Measurements from ENCODE around the gene MIPEP.

The MIPEP gene

GRCh38 chr13:23855360-23855759, 33.8 kb downstream of the MIPEP start:
- H3K9me3 ChIP-seq (ENCODE audit: control extremely low read depth in 1 of 5, control insufficient read depth in 4 of 5, insufficient read depth in 2 of 5, low read depth in 1 of 5, low read length in 4 of 5), result no peaks in the 10 kb centered on the region
- ChIA-PET CTCF (interaction anchor here (1.1 to 1.9 kb wide), 2 partner anchors 13 to 45 kb away, joined by 3 to 5 read pairs; no protein-coding TSS in a partner anchor), POLR2A (no interaction called here)
- peaks cover 0 to 4% (median 1%) of the 10 kb centered on the region in 4 experiments for H3K36me3 ChIP-seq (ENCODE audit: control insufficient read depth in 4 of 4, insufficient read depth in 4 of 4, low read length in 3 of 4)
- 100% methylated on average over 1 of the region's 3 CpGs for WGBS (ENCODE audit: insufficient coverage)
- no peaks in the 10 kb centered on the region for H3K27me3 ChIP-seq (replicated peaks in 2 of 5; ENCODE audit: control insufficient read depth in 4 of 5, insufficient read depth in 5 of 5, low read length in 4 of 5)
- DNase-seq, result no peak
- no peak overlapping the region for H3K27ac ChIP-seq (ENCODE audit: insufficient read depth in 1 of 2, low read depth in 1 of 2, low read length in 2 of 2, poor library complexity in 1 of 2, severe bottlenecking in 2 of 2)
- no peaks in the 10 kb centered on the region for H3K4me1 ChIP-seq (ENCODE audit: control extremely low read depth in 1 of 4, control insufficient read depth in 4 of 4, insufficient read depth in 4 of 4, low read length in 3 of 4)
- H3K4me3 ChIP-seq (ENCODE audit: control insufficient read depth in 1 of 7, extremely low read depth in 1 of 7, insufficient read depth in 4 of 7, low read depth in 2 of 7, low read length in 6 of 7), result no peak overlapping the region

- no peak overlapping the region for H3K4me3 ChIP-seq (ENCODE audit: control insufficient read depth in 1 of 7, extremely low read depth in 1 of 7, insufficient read depth in 4 of 7, low read depth in 2 of 7, low read length in 6 of 7)
- no peaks in the 10 kb centered on the region for H3K9me3 ChIP-seq (ENCODE audit: control extremely low read depth in 1 of 5, control insufficient read depth in 4 of 5, insufficient read depth in 2 of 5, low read depth in 1 of 5, low read length in 4 of 5)
- DNase-seq, result no peak
- peaks cover 0 to 4% (median 0%) of the 10 kb centered on the region in 4 experiments for H3K36me3 ChIP-seq (ENCODE audit: control insufficient read depth in 4 of 4, insufficient read depth in 4 of 4, low read length in 3 of 4)
- WGBS (ENCODE audit: insufficient coverage), result 100% methylated on average over 1 of the region's 2 CpGs
- POLR2A ChIA-PET, result no interaction called here
- H3K27me3 ChIP-seq (replicated peaks in 2 of 5; ENCODE audit: control insufficient read depth in 4 of 5, insufficient read depth in 5 of 5, low read length in 4 of 5), result no peaks in the 10 kb centered on the region
- no peak overlapping the region for H3K27ac ChIP-seq (ENCODE audit: insufficient read depth in 1 of 2, low read depth in 1 of 2, low read length in 2 of 2, poor library complexity in 1 of 2, severe bottlenecking in 2 of 2)
- H3K4me1 ChIP-seq (ENCODE audit: control extremely low read depth in 1 of 4, control insufficient read depth in 4 of 4, insufficient read depth in 4 of 4, low read length in 3 of 4), result peaks cover 0 to 20% (median 16%) of the 10 kb centered on the region in 4 experiments
- CTCF ChIA-PET, result interaction anchor here (0.7 to 1.4 kb wide), 2 partner anchors 40 to 129 kb away, joined by 3 to 4 read pairs; no protein-coding TSS in a partner anchor
Observed at GRCh38 chr13:23852351-23852750, 36.8 kb downstream of the MIPEP start.

GRCh38 chr13:23851106-23851505, 38.1 kb downstream of the MIPEP start:
- Histone ChIP-seq H3K27me3 (replicated peaks in 2 of 5; ENCODE audit: control insufficient read depth in 4 of 5, insufficient read depth in 5 of 5, low read length in 4 of 5) (no peaks in the 10 kb centered on the region), H3K4me1 (ENCODE audit: control extremely low read depth in 1 of 4, control insufficient read depth in 4 of 4, insufficient read depth in 4 of 4, low read length in 3 of 4) (peaks cover 0 to 26% (median 19%) of the 10 kb centered on the region in 4 experiments), H3K36me3 (ENCODE audit: control insufficient read depth in 4 of 4, insufficient read depth in 4 of 4, low read length in 3 of 4) (no peaks in the 10 kb centered on the region), H3K4me3 (ENCODE audit: control insufficient read depth in 1 of 7, extremely low read depth in 1 of 7, insufficient read depth in 4 of 7, low read depth in 2 of 7, low read length in 6 of 7) (no peak overlapping the region), H3K9me3 (ENCODE audit: control extremely low read depth in 1 of 5, control insufficient read depth in 4 of 5, insufficient read depth in 2 of 5, low read depth in 1 of 5, low read length in 4 of 5) (no peaks in the 10 kb centered on the region), H3K27ac (ENCODE audit: insufficient read depth in 1 of 2, low read depth in 1 of 2, low read length in 2 of 2, poor library complexity in 1 of 2, severe bottlenecking in 2 of 2) (no peak overlapping the region)
- DNase-seq, result no peak
- CTCF ChIA-PET, result interaction anchor here (1.0 kb wide), 1 partner anchor 339 kb away, joined by 3 read pairs; no protein-coding TSS in a partner anchor
- POLR2A ChIA-PET, result no interaction called here
- WGBS (ENCODE audit: insufficient coverage), result 100% methylated on average over 1 of the region's 2 CpGs

GRCh38 chr13:23850134-23850533, 39.1 kb downstream of the MIPEP start:
- POLR2A ChIA-PET, result no interaction called here
- no CpG with 5 or more reads among the region's 1 CpG for WGBS (ENCODE audit: insufficient coverage)
- no peaks in the 10 kb centered on the region for H3K27me3 ChIP-seq (replicated peaks in 2 of 5; ENCODE audit: control insufficient read depth in 4 of 5, insufficient read depth in 5 of 5, low read length in 4 of 5)
- no peaks in the 10 kb centered on the region for H3K36me3 ChIP-seq (ENCODE audit: control insufficient read depth in 4 of 4, insufficient read depth in 4 of 4, low read length in 3 of 4)
- peaks cover 0 to 26% (median 19%) of the 10 kb centered on the region in 4 experiments for H3K4me1 ChIP-seq (ENCODE audit: control extremely low read depth in 1 of 4, control insufficient read depth in 4 of 4, insufficient read depth in 4 of 4, low read length in 3 of 4)
- DNase-seq, result no peak
- H3K27ac ChIP-seq (ENCODE audit: insufficient read depth in 1 of 2, low read depth in 1 of 2, low read length in 2 of 2, poor library complexity in 1 of 2, severe bottlenecking in 2 of 2), result no peak overlapping the region
- CTCF ChIA-PET, result interaction anchor here (1.0 kb wide), 1 partner anchor 338 kb away, joined by 3 read pairs; no protein-coding TSS in a partner anchor
- H3K4me3 ChIP-seq (ENCODE audit: control insufficient read depth in 1 of 7, extremely low read depth in 1 of 7, insufficient read depth in 4 of 7, low read depth in 2 of 7, low read length in 6 of 7), result no peak overlapping the region
- H3K9me3 ChIP-seq (ENCODE audit: control extremely low read depth in 1 of 5, control insufficient read depth in 4 of 5, insufficient read depth in 2 of 5, low read depth in 1 of 5, low read length in 4 of 5), result no peaks in the 10 kb centered on the region

DNA sequence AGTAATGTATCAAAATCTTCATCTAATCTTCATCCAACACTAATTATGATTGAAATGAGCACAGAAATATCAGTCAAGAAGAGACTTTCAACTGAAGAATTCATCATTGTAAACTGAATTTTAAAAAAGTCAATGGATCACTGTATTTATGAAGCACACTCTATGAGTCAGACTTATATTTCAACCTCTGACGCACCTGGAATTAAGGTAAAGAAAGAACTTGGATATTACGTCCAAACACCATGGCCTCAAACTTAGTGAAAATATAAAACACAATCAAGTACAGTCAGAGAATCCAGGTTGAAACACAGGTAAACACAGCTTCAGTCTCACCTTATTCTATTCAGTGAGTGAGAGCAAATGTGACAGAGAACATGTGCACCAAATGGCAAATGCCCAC, 39.5 kb downstream of the MIPEP start:
- WGBS (ENCODE audit: insufficient coverage), result no CpG with 5 or more reads among the region's 2 CpGs
- H3K4me3 ChIP-seq (ENCODE audit: control insufficient read depth in 1 of 7, extremely low read depth in 1 of 7, insufficient read depth in 4 of 7, low read depth in 2 of 7, low read length in 6 of 7), result no peak overlapping the region
- ChIA-PET CTCF (no interaction called here), POLR2A (no interaction called here)
- H3K4me1 ChIP-seq (ENCODE audit: control extremely low read depth in 1 of 4, control insufficient read depth in 4 of 4, insufficient read depth in 4 of 4, low read length in 3 of 4), result peaks cover 0 to 26% (median 19%) of the 10 kb centered on the region in 4 experiments
- H3K9me3 ChIP-seq (ENCODE audit: control extremely low read depth in 1 of 5, control insufficient read depth in 4 of 5, insufficient read depth in 2 of 5, low read depth in 1 of 5, low read length in 4 of 5), result no peaks in the 10 kb centered on the region
- no peaks in the 10 kb centered on the region for H3K27me3 ChIP-seq (replicated peaks in 2 of 5; ENCODE audit: control insufficient read depth in 4 of 5, insufficient read depth in 5 of 5, low read length in 4 of 5)
- no peak for DNase-seq
- H3K36me3 ChIP-seq (ENCODE audit: control insufficient read depth in 4 of 4, insufficient read depth in 4 of 4, low read length in 3 of 4), result no peaks in the 10 kb centered on the region
- H3K27ac ChIP-seq (ENCODE audit: insufficient read depth in 1 of 2, low read depth in 1 of 2, low read length in 2 of 2, poor library complexity in 1 of 2, severe bottlenecking in 2 of 2), result no peak overlapping the region

GRCh38 chr13:23848646-23849141, 40.5 kb downstream of the MIPEP start:
- ChIA-PET CTCF (interaction anchor here (1.1 to 1.5 kb wide), 2 partner anchors 11 to 16 kb away, joined by 3 read pairs; no protein-coding TSS in a partner anchor), POLR2A (no interaction called here)
- WGBS (ENCODE audit: insufficient coverage), result 42% methylated on average over 6 of the region's 8 CpGs
- Histone ChIP-seq H3K27ac (ENCODE audit: insufficient read depth in 1 of 2, low read depth in 1 of 2, low read length in 2 of 2, poor library complexity in 1 of 2, severe bottlenecking in 2 of 2) (no peak overlapping the region), H3K4me3 (ENCODE audit: control insufficient read depth in 1 of 7, extremely low read depth in 1 of 7, insufficient read depth in 4 of 7, low read depth in 2 of 7, low read length in 6 of 7) (no peak overlapping the region), H3K9me3 (ENCODE audit: control extremely low read depth in 1 of 5, control insufficient read depth in 4 of 5, insufficient read depth in 2 of 5, low read depth in 1 of 5, low read length in 4 of 5) (no peaks in the 10 kb centered on the region), H3K27me3 (replicated peaks in 2 of 5; ENCODE audit: control insufficient read depth in 4 of 5, insufficient read depth in 5 of 5, low read length in 4 of 5) (no peaks in the 10 kb centered on the region), H3K36me3 (ENCODE audit: control insufficient read depth in 4 of 4, insufficient read depth in 4 of 4, low read length in 3 of 4) (no peaks in the 10 kb centered on the region), H3K4me1 (ENCODE audit: control extremely low read depth in 1 of 4, control insufficient read depth in 4 of 4, insufficient read depth in 4 of 4, low read length in 3 of 4) (peaks cover 0 to 33% (median 24%) of the 10 kb centered on the region in 4 experiments)
- peak in 1 of 3 donors; percentile 59 for DNase-seq

DNA sequence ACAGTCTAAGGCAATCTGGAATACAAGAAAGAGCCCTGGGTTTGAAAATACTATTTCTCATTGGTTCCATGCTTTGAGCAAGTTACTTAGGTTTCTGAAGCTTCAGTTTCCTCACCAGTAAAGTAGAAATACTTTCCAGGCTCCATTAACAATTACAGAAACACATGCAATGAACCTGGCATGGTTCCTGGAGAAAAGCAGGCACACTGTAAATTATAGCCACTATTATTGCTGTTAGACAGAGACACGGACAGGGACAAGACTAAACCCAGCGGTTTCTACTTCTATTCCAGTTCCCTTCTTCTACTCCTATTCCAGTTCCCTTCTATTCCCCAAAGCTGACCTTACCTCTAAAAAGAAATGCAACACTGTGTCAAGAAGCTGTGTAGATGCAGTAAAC, 41.2 kb downstream of the MIPEP start:
- CTCF ChIA-PET, result interaction anchor here (0.8 to 1.5 kb wide), 3 partner anchors 10 to 17 kb away, joined by 3 read pairs; no protein-coding TSS in a partner anchor
- POLR2A ChIA-PET, result no interaction called here
- 80% methylated on average over 1 of the region's 2 CpGs for WGBS (ENCODE audit: insufficient coverage)

More for the DNA sequence above, 41.2 kb downstream of the MIPEP start:
- DNase-seq, result no peak
- no peaks in the 10 kb centered on the region for H3K36me3 ChIP-seq (ENCODE audit: control insufficient read depth in 4 of 4, insufficient read depth in 4 of 4, low read length in 3 of 4)
- H3K9me3 ChIP-seq (ENCODE audit: control extremely low read depth in 1 of 5, control insufficient read depth in 4 of 5, insufficient read depth in 2 of 5, low read depth in 1 of 5, low read length in 4 of 5), result no peaks in the 10 kb centered on the region
- H3K4me3 ChIP-seq (ENCODE audit: control insufficient read depth in 1 of 7, extremely low read depth in 1 of 7, insufficient read depth in 4 of 7, low read depth in 2 of 7, low read length in 6 of 7), result no peak overlapping the region
- H3K27me3 ChIP-seq (replicated peaks in 2 of 5; ENCODE audit: control insufficient read depth in 4 of 5, insufficient read depth in 5 of 5, low read length in 4 of 5), result no peaks in the 10 kb centered on the region
- peaks cover 0 to 33% (median 24%) of the 10 kb centered on the region in 4 experiments for H3K4me1 ChIP-seq (ENCODE audit: control extremely low read depth in 1 of 4, control insufficient read depth in 4 of 4, insufficient read depth in 4 of 4, low read length in 3 of 4)
- H3K27ac ChIP-seq (ENCODE audit: insufficient read depth in 1 of 2, low read depth in 1 of 2, low read length in 2 of 2, poor library complexity in 1 of 2, severe bottlenecking in 2 of 2), result no peak overlapping the region
